Measurements from ENCODE around the gene PTPRE. TPM values are rescaled to one million over a fixed set of nuclear protein-coding genes. Genes with fewer than 3 reads are reported as not detected.

PTPRE gene
- total RNA-seq, 3 donors from 2014 or later (not counting 1 experiment from before 2014, with no cell fraction given): 274 to 280 (median 275) TPM

- ATAC-seq (no peak), DNase-seq (no peak)
- Histone ChIP-seq H3K36me3 (ENCODE audit: control insufficient read depth, insufficient read depth, low read length) (no peaks in the 10 kb centered on the region), H3K9me3 (ENCODE audit: control insufficient read depth, insufficient read depth, low read length) (peaks cover 7% of the 10 kb centered on the region), H3K4me3 (ENCODE audit: low read length) (no peak overlapping the region), H3K4me1 (ENCODE audit: control insufficient read depth, insufficient read depth, low read length) (peaks cover 21% of the 10 kb centered on the region), H3K27ac (ENCODE audit: low read length) (no peak overlapping the region), H3K27me3 (ENCODE audit: control insufficient read depth, insufficient read depth, low read length) (no peaks in the 10 kb centered on the region)
- Mint-ChIP-seq H3K4me1 (peaks cover 22 to 29% of the 10 kb centered on the region in 2 donors), H3K36me3 (no peaks in the 10 kb centered on the region), H3K9me3 (no peaks in the 10 kb centered on the region), H3K27me3 (ENCODE audit: low read depth in 2 of 2) (peaks cover 3 to 6% of the 10 kb centered on the region in 2 donors), H3K4me3 (peak overlapping the region; percentile 74), H3K27ac (peak overlapping the region in 1 of 2 donors; percentile 75)
- TF ChIP-seq CTCF (IDR thresholded peaks at IDR 0.05): no peak
- WGBS (ENCODE audit: insufficient coverage): 57% methylated on average over 4 of the region's 8 CpGs
- intact Hi-C loops (cut with micrococcal nuclease): no loop called here
These were observed 69.9 kb downstream of the PTPRE start for GRCh38 chr10:127976701-127977356.

GRCh38 chr10:127977357-127978009, 70.6 kb downstream of the PTPRE start:
- peak; percentile 15 to 45 for DNase-seq
- peak overlapping the region; percentile 74 for H3K4me3 Mint-ChIP-seq
- H3K9me3 Mint-ChIP-seq: no peaks in the 10 kb centered on the region
- no peaks in the 10 kb centered on the region for H3K36me3 ChIP-seq (ENCODE audit: control insufficient read depth, insufficient read depth, low read length)
- peaks cover 22 to 29% of the 10 kb centered on the region in 2 donors for H3K4me1 Mint-ChIP-seq
- H3K4me1 ChIP-seq (ENCODE audit: control insufficient read depth, insufficient read depth, low read length): peaks cover 21% of the 10 kb centered on the region
- no peak overlapping the region for H3K27ac ChIP-seq (ENCODE audit: low read length)
- intact Hi-C loops (cut with micrococcal nuclease): no loop called here
- peaks cover 7% of the 10 kb centered on the region for H3K9me3 ChIP-seq (ENCODE audit: control insufficient read depth, insufficient read depth, low read length)
- TF ChIP-seq CTCF (IDR thresholded peaks at IDR 0.05): no peak
- H3K27ac Mint-ChIP-seq: peak overlapping the region; percentile 63 to 75
- ATAC-seq: peak; percentile 82 to 92 (median 85)
- H3K36me3 Mint-ChIP-seq: no peaks in the 10 kb centered on the region
- 24% methylated on average over 12 of the region's 12 CpGs for whole genome bisulfite sequencing (ENCODE audit: insufficient coverage)
- H3K27me3 ChIP-seq (ENCODE audit: control insufficient read depth, insufficient read depth, low read length): no peaks in the 10 kb centered on the region
- H3K4me3 ChIP-seq (ENCODE audit: low read length): no peak overlapping the region
- peaks cover 3 to 6% of the 10 kb centered on the region in 2 donors for H3K27me3 Mint-ChIP-seq (ENCODE audit: low read depth in 2 of 2)

GRCh38 chr10:127978481-127978880, 71.6 kb downstream of the PTPRE start:
- intact Hi-C loops (cut with micrococcal nuclease): no loop called here
- no peaks in the 10 kb centered on the region for H3K9me3 Mint-ChIP-seq
- Histone ChIP-seq H3K4me1 (ENCODE audit: control insufficient read depth, insufficient read depth, low read length) (peaks cover 21% of the 10 kb centered on the region), H3K27ac (ENCODE audit: low read length) (no peak overlapping the region), H3K9me3 (ENCODE audit: control insufficient read depth, insufficient read depth, low read length) (peaks cover 7% of the 10 kb centered on the region), H3K27me3 (ENCODE audit: control insufficient read depth, insufficient read depth, low read length) (no peaks in the 10 kb centered on the region), H3K4me3 (ENCODE audit: low read length) (no peak overlapping the region), H3K36me3 (ENCODE audit: control insufficient read depth, insufficient read depth, low read length) (no peaks in the 10 kb centered on the region)
- H3K27me3 Mint-ChIP-seq (ENCODE audit: low read depth in 2 of 2): peaks cover 3 to 6% of the 10 kb centered on the region in 2 donors
- no peak for TF ChIP-seq CTCF (IDR thresholded peaks at IDR 0.05)
- peaks cover 22 to 31% of the 10 kb centered on the region in 2 donors for H3K4me1 Mint-ChIP-seq
- WGBS (ENCODE audit: insufficient coverage): 96% methylated on average over 9 of the region's 9 CpGs
- no peak for ATAC-seq
- no peaks in the 10 kb centered on the region for H3K36me3 Mint-ChIP-seq
- no peak for DNase-seq
- H3K4me3 Mint-ChIP-seq: no peak overlapping the region
- peak overlapping the region in 1 of 2 donors; percentile 75 for H3K27ac Mint-ChIP-seq
